RWPE2 (cell line): ENCODE measurements around the gene SLC25A26.

Experiments used
- ATAC-seq: fragments of 200-7000 bp; cut with Tn5 transposase; 3 replicates; pipeline ENCODE4 v1.9.1; 2021; ENCODE audit warnings: low read depth
- DNase-seq: peaks from one replicate; pipeline ENCODE4 v3.0.0-alpha.2; 2020; ENCODE audit warnings: low spot score
- H3K27ac ChIP-seq: fragments of 450-650 bp; 2 replicates; pipeline ENCODE4 v1.5.1; 2017; ENCODE audit warnings: mild to moderate bottlenecking; ENCODE audit not compliant: poor library complexity, severe bottlenecking
- H3K27me3 ChIP-seq: fragments of 250-450 bp; sonication (Bioruptor Pico); 2 replicates; pipeline ENCODE4 v1.5.1; 2021; ENCODE audit warnings: mild to moderate bottlenecking, moderate library complexity; ENCODE audit not compliant: insufficient read depth, poor library complexity, severe bottlenecking
- H3K36me3 ChIP-seq: fragments of 250-450 bp; sonication (Bioruptor Pico); 2 replicates; pipeline ENCODE4 v1.5.1; 2020; ENCODE audit warnings: low read depth, mild to moderate bottlenecking, moderate library complexity
- H3K4me1 ChIP-seq: fragments of 250-450 bp; sonication (Bioruptor Pico); 2 replicates; pipeline ENCODE4 v1.5.1; 2021; ENCODE audit warnings: mild to moderate bottlenecking, moderate library complexity; ENCODE audit not compliant: insufficient read depth, poor library complexity, severe bottlenecking
- H3K4me3 ChIP-seq: fragments of 250-450 bp; sonication (Bioruptor Pico); 2 replicates; pipeline ENCODE4 v1.5.1; 2021; ENCODE audit warnings: mild to moderate bottlenecking, moderate library complexity; ENCODE audit not compliant: severe bottlenecking
- H3K9me3 ChIP-seq: fragments of 250-450 bp; sonication (Bioruptor Pico); 2 replicates; pipeline ENCODE4 v1.5.1; 2021; ENCODE audit warnings: mild to moderate bottlenecking, moderate library complexity; ENCODE audit not compliant: severe bottlenecking
- TF ChIP-seq, protein P1 (sequence below): fragments of 450-650 bp; IDR thresholded peaks from one replicate; pipeline ENCODE4 v1.5.1; 2017; ENCODE audit warnings: mild to moderate bottlenecking, moderate library complexity; ENCODE audit not compliant: poor library complexity, severe bottlenecking

The SLC25A26 gene

DNA sequence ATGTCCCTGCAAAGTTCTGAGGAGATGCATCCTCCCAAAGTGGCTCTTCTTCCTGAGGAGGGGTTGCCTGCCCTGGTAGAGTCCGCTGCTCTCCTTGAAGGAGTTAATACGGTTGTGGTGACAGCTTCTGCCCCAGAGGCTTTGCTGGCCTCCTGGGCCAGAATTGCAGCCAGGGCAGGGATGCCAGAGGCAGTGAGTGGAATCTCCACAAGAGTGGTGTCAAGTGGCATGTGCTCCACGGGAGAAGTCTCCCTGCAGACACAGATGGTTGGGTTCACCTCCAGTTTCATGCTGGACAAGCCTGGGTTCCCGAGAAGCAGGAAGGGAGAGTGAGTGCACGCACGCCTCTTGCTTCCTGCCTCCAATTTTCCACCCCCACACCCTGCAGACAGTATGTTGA is 105.5 kb downstream of the SLC25A26 start:
- H3K36me3 ChIP-seq, result no peaks in the 10 kb centered on the region
- no peak overlapping the region for H3K4me3 ChIP-seq
- H3K27me3 ChIP-seq, result no peaks in the 10 kb centered on the region
- no peak for DNase-seq
- no peaks in the 10 kb centered on the region for H3K4me1 ChIP-seq
- no peak for ATAC-seq
- TF ChIP-seq, protein P1, sequence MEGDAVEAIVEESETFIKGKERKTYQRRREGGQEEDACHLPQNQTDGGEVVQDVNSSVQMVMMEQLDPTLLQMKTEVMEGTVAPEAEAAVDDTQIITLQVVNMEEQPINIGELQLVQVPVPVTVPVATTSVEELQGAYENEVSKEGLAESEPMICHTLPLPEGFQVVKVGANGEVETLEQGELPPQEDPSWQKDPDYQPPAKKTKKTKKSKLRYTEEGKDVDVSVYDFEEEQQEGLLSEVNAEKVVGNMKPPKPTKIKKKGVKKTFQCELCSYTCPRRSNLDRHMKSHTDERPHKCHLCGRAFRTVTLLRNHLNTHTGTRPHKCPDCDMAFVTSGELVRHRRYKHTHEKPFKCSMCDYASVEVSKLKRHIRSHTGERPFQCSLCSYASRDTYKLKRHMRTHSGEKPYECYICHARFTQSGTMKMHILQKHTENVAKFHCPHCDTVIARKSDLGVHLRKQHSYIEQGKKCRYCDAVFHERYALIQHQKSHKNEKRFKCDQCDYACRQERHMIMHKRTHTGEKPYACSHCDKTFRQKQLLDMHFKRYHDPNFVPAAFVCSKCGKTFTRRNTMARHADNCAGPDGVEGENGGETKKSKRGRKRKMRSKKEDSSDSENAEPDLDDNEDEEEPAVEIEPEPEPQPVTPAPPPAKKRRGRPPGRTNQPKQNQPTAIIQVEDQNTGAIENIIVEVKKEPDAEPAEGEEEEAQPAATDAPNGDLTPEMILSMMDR, result no peak
- H3K9me3 ChIP-seq, result no peaks in the 10 kb centered on the region
- H3K27ac ChIP-seq, result no peak overlapping the region

DNA sequence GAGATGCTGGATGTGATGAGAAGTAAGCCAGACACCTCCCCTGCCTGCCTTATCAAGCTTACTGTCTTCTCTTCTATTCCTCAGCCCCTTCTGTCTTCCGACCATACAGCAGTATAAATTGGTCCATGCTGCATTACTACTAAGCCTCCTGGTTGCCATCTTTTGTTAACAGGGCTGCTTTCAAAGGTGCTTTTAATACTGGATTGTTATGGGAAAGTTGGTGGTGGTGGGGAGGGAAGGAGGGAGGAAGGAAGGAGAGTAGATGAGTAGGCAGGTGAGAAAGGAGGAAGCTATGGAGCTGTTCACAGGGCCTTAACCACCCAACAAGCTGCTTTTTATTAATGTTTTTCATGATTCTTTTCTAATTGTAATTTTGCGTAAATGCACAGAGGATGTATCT is 114.9 kb downstream of the SLC25A26 start:
- ATAC-seq, result no peak
- H3K27ac ChIP-seq, result no peak overlapping the region
- H3K4me1 ChIP-seq, result no peaks in the 10 kb centered on the region
- no peak for DNase-seq
- H3K36me3 ChIP-seq, result no peaks in the 10 kb centered on the region
- H3K4me3 ChIP-seq, result no peak overlapping the region
- no peaks in the 10 kb centered on the region for H3K27me3 ChIP-seq
- TF ChIP-seq, protein P1, result no peak
- no peaks in the 10 kb centered on the region for H3K9me3 ChIP-seq

DNA sequence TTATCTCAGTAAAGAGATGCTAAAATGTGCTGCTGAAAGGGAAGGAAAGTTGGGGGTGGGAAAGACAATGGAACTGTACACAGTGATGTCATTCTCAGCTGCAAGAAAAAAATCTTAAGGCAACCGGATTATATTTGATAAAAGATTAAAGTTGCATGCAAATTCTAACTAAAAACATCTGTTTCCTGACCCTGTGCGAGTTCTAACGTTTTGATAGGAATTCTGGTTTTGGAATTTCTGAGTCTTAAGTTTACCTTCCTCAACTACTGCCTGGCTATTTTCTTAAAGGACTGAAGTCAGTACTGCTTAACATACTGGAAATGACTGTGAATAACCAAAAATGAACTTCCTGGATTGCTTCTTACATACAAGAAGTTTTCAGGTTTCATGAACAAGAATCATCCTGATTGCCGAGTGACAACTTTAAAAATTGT is 115.5 kb downstream of the SLC25A26 start:
- Histone ChIP-seq H3K4me1 (no peaks in the 10 kb centered on the region), H3K9me3 (no peaks in the 10 kb centered on the region), H3K27ac (no peak overlapping the region), H3K4me3 (no peak overlapping the region), H3K36me3 (no peaks in the 10 kb centered on the region), H3K27me3 (no peaks in the 10 kb centered on the region)
- TF ChIP-seq, protein P1, result no peak
- DNase-seq (no peak), ATAC-seq (no peak)

DNA sequence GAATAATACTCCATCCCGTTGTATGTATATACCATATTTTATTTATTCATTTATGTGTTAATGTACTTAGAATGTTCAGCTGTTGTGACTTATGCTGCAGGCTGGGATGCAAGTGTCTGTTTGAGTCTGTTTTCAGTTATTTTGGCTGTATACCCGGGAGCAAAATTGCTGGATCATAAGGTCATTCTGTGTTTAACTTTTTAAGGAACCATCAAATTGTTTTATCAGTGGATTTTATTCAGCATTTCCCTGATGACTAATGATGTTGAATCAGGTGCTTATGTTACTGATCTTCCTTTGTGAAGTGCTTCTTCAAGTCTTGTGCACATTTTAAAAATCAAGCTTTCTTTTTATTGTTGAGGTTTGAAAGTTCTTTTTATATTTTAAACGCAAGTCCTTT is 118.1 kb downstream of the SLC25A26 start:
- Histone ChIP-seq H3K4me1 (no peaks in the 10 kb centered on the region), H3K4me3 (no peak overlapping the region), H3K36me3 (no peaks in the 10 kb centered on the region), H3K27me3 (no peaks in the 10 kb centered on the region), H3K27ac (no peak overlapping the region), H3K9me3 (no peaks in the 10 kb centered on the region)
- TF ChIP-seq, protein P1, result no peak
- ATAC-seq (no peak), DNase-seq (no peak)

DNA sequence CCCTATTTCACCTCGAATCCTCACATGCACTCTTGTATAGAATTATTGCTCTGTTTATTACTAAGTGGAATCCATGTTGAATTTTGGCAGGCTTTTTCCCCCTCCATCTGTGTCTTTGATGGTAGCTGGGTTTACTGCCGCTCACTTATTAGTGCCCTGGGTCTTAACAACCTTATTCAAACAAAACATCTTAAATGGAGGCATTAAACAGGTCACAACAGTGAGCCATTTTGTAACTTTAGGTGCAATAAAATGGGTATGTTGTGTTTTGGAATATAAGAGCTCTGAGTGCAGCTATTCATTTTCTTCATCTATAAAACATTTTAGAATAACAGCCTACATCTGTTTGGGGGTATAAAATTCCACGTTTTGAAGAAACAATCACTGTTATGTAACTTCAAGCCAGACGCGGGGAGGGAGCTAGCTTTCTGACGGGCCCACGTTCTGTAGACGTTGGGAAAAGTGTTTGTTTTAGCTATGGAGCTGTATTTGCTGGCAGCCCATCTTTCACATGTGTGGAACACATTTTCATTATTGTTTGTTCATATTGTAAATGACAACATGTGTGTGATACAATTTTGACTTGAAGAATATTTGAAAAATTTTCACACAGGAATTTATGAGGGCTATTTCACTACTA is 122.0 kb downstream of the SLC25A26 start:
- H3K27ac ChIP-seq, result no peak overlapping the region
- ATAC-seq, result no peak
- no peaks in the 10 kb centered on the region for H3K27me3 ChIP-seq
- H3K4me1 ChIP-seq, result no peaks in the 10 kb centered on the region
- DNase-seq, result no peak
- TF ChIP-seq, protein P1, result no peak
- no peaks in the 10 kb centered on the region for H3K36me3 ChIP-seq
- H3K4me3 ChIP-seq, result no peak overlapping the region
- H3K9me3 ChIP-seq, result no peaks in the 10 kb centered on the region
